ENCODE measurements around the gene PDLIM7. TPM values are rescaled to one million over a fixed set of nuclear protein-coding genes. Genes with fewer than 3 reads are reported as not detected.

PDLIM7 gene
- total RNA-seq, 2 donors from 2014 or later, result 196 to 241 TPM

- Mint-ChIP-seq H3K4me3 (no peak overlapping the region), H3K9me3 (no peaks in the 10 kb centered on the region), H3K4me1 (peaks cover 8% of the 10 kb centered on the region), H3K27ac (no peak overlapping the region), H3K27me3 (ENCODE audit: insufficient read depth) (peaks cover 10% of the 10 kb centered on the region), H3K36me3 (ENCODE audit: low read depth) (peaks cover 43% of the 10 kb centered on the region)
- TF ChIP-seq CTCF (conservative IDR thresholded peaks at IDR 0.05), result no peak
- H3K4me1 ChIP-seq (ENCODE audit: control insufficient read depth, insufficient read depth, low read length), result peaks cover 2% of the 10 kb centered on the region
- WGBS, 2 experiments (ENCODE audit: insufficient coverage in 1 of 2, insufficient read length in 1 of 2), result 86 to 92% methylated on average over 17 to 20 of the region's 20 CpGs
- H3K27me3 ChIP-seq (ENCODE audit: control insufficient read depth, insufficient read depth, low read length, poor library complexity, severe bottlenecking), result peaks cover 3% of the 10 kb centered on the region
- H3K36me3 ChIP-seq (ENCODE audit: control insufficient read depth, insufficient read depth, low read length), result peaks cover 59% of the 10 kb centered on the region
- no peak overlapping the region for H3K9ac ChIP-seq (ENCODE audit: extremely low read depth, low read length, poor library complexity, severe bottlenecking)
- peak overlapping the region; percentile 89 for H3K27ac ChIP-seq (ENCODE audit: low read depth, low read length)
- DNase-seq, result peak; percentile 68
- H3K4me3 ChIP-seq (ENCODE audit: low read length), result no peak overlapping the region
- no peaks in the 10 kb centered on the region for H3K9me3 ChIP-seq (ENCODE audit: control insufficient read depth, low read length)
Observed at GRCh38 chr5:177457852-177458681, 39.3 kb downstream of the PDLIM7 start.

GRCh38 chr5:177456976-177457851, 40.2 kb downstream of the PDLIM7 start:
- 89% methylated on average over 17 to 23 of the region's 24 CpGs for WGBS, 2 experiments (ENCODE audit: insufficient coverage in 1 of 2, insufficient read length in 1 of 2)
- peaks cover 17% of the 10 kb centered on the region for H3K27me3 Mint-ChIP-seq (ENCODE audit: insufficient read depth)
- Histone ChIP-seq H3K27ac (ENCODE audit: low read depth, low read length) (no peak overlapping the region), H3K4me1 (ENCODE audit: control insufficient read depth, insufficient read depth, low read length) (peaks cover 2% of the 10 kb centered on the region), H3K9ac (ENCODE audit: extremely low read depth, low read length, poor library complexity, severe bottlenecking) (no peak overlapping the region), H3K27me3 (ENCODE audit: control insufficient read depth, insufficient read depth, low read length, poor library complexity, severe bottlenecking) (peaks cover 3% of the 10 kb centered on the region), H3K4me3 (ENCODE audit: low read length) (no peak overlapping the region), H3K9me3 (ENCODE audit: control insufficient read depth, low read length) (no peaks in the 10 kb centered on the region), H3K36me3 (ENCODE audit: control insufficient read depth, insufficient read depth, low read length) (peaks cover 51% of the 10 kb centered on the region)
- H3K4me3 Mint-ChIP-seq, result no peak overlapping the region
- no peaks in the 10 kb centered on the region for H3K9me3 Mint-ChIP-seq
- peaks cover 8% of the 10 kb centered on the region for H3K4me1 Mint-ChIP-seq
- H3K27ac Mint-ChIP-seq, result peak overlapping the region; percentile 94
- peak; percentile 74 for TF ChIP-seq CTCF (conservative IDR thresholded peaks at IDR 0.05)
- peak; percentile 97 for DNase-seq
- peaks cover 34% of the 10 kb centered on the region for H3K36me3 Mint-ChIP-seq (ENCODE audit: low read depth)

- H3K9me3 ChIP-seq (ENCODE audit: control insufficient read depth, low read length), result no peaks in the 10 kb centered on the region
- Mint-ChIP-seq H3K27ac (peak overlapping the region; percentile 90), H3K27me3 (ENCODE audit: insufficient read depth) (peaks cover 22% of the 10 kb centered on the region), H3K4me3 (peak overlapping the region; percentile 62), H3K9me3 (no peaks in the 10 kb centered on the region), H3K4me1 (peaks cover 8% of the 10 kb centered on the region), H3K36me3 (ENCODE audit: low read depth) (peaks cover 28% of the 10 kb centered on the region)
- no peak overlapping the region for H3K9ac ChIP-seq (ENCODE audit: extremely low read depth, low read length, poor library complexity, severe bottlenecking)
- H3K4me1 ChIP-seq (ENCODE audit: control insufficient read depth, insufficient read depth, low read length), result peaks cover 2% of the 10 kb centered on the region
- no peak for TF ChIP-seq CTCF (conservative IDR thresholded peaks at IDR 0.05)
- DNase-seq, result no peak
- H3K27ac ChIP-seq (ENCODE audit: low read depth, low read length), result no peak overlapping the region
- WGBS, 2 experiments (ENCODE audit: insufficient coverage in 1 of 2, insufficient read length in 1 of 2), result 61 to 68% methylated on average over 11 to 12 of the region's 12 CpGs
- peaks cover 3% of the 10 kb centered on the region for H3K27me3 ChIP-seq (ENCODE audit: control insufficient read depth, insufficient read depth, low read length, poor library complexity, severe bottlenecking)
- peaks cover 49% of the 10 kb centered on the region for H3K36me3 ChIP-seq (ENCODE audit: control insufficient read depth, insufficient read depth, low read length)
- no peak overlapping the region for H3K4me3 ChIP-seq (ENCODE audit: low read length)
Observed at GRCh38 chr5:177456591-177456964, 40.8 kb downstream of the PDLIM7 start.

Data from endodermal cell (in vitro differentiated cells).